Vagina (tissue), 2 donors: ENCODE results near the gene TOMM40L. TPM values are rescaled to one million over a fixed set of nuclear protein-coding genes. Genes with fewer than 3 reads are reported as not detected.

ENCODE experiments used
- DNase-seq, 2 donors: peaks; one replicate each; pipeline ENCODE4 v3.0.0-alpha.2; 2017; ENCODE audit errors: extremely low spot score in 2 of 2
- H3K27ac ChIP-seq: fragments of 200-600 bp; sonication (generic); one replicate; pipeline ENCODE4 v1.5.1; 2019
- H3K27me3 ChIP-seq: fragments of 200-600 bp; sonication (generic); one replicate; pipeline ENCODE4 v1.5.1; 2019
- H3K36me3 ChIP-seq, 2 donors: fragments of 200-600 bp; sonication (generic); one replicate each; pipeline ENCODE4 v1.5.1; 2017 to 2019
- H3K4me1 ChIP-seq: fragments of 200-600 bp; sonication (generic); one replicate; pipeline ENCODE4 v1.5.1; 2019
- H3K4me3 ChIP-seq, 2 donors: fragments of 200-600 bp; sonication (generic); 1 replicate in 1 of 2; 2 replicates in 1 of 2; pipeline ENCODE4 v1.5.1; 2016 to 2019
- H3K9me3 ChIP-seq: fragments of 200-600 bp; sonication (generic); one replicate; pipeline ENCODE4 v1.5.1; 2019
- POLR2A ChIP-seq, 2 donors: fragments of 450-650 bp; IDR thresholded peaks; one replicate each; pipeline ENCODE4 v1.6.1; 2017; ENCODE audit warnings: antibody characterized with exemption in 2 of 2, mild to moderate bottlenecking in 2 of 2, moderate library complexity in 2 of 2
- POLR2AphosphoS5 ChIP-seq, 2 donors: sonication (generic); formaldehyde crosslinking; IDR thresholded peaks; one replicate each; pipeline ENCODE4 v1.9.0; 2017; ENCODE audit warnings: antibody characterized with exemption in 2 of 2, mild to moderate bottlenecking in 2 of 2, low read depth in 1 of 2; ENCODE audit not compliant: insufficient read depth in 1 of 2
- intact Hi-C: fragments of 100-400 bp; cut with DNase I; formaldehyde crosslinking; loops from one replicate; pipeline ENCODE4 v1.15.1; 2023
- total RNA-seq: library from RNA; depleted of rRNA; stranded (reverse); fragments of >200 nt; gene quantifications from one replicate; pipeline ENCODE4 v1.2.3, GENCODE V29; 2016
- TF ChIP-seq, protein P1 (sequence below), 3 experiments: fragments of 450-650 bp in 2 of 3; fragments of 200-600 bp in 1 of 3; sonication (generic) in 1 of 3; IDR thresholded peaks; one replicate each; pipeline ENCODE4 v1.5.1; 2017 to 2019; ENCODE audit warnings: antibody characterized with exemption in 3 of 3, mild to moderate bottlenecking in 2 of 3, moderate library complexity in 2 of 3

Gene TOMM40L
- total RNA-seq = 15.0 TPM

DNA sequence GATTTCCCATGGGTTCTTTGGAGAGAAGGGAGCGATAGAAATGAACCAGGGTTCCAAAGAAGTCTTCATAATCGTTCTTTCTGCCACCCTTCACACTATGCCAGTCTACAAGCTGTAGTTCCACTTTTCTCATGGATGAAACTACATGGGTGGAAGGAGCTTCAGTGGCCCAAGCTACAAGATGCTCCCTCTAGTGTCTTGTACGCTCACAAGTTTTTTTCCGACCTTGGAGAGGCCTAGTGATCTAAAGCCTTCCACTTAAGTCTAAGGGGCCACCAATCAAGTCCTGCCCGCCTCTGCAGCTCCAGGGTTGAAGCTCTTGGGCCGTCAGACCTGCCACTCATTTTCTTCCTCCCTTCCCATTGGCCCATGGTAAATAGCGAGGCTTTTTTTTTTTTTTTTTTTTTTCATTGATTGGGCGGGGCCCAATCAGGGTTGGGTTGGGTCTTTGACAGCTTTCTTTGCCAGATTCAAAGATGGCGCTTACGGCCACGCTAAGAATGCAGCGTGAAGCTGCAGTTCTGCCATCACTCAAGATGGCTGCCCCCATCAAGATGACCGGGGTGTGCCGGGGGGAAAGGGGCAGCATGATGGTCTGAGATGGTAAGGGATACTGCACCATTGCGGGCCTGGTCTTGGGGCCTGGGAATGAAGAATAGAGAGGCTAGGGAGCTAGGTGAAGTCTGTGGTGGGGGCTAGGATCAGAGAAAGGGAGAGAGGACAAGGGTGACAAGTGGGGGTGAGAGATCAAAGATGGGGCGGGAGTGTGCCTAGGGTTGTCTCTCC, at the start of gene TOMM40L:
Gene TOMM40L, plus strand, starts transcription at position 527 of the 786 bp plus-strand sequence. CDS start 430 bp downstream, outside the sequence.
- Histone ChIP-seq H3K27ac (peak within 1 kb of the TSS; percentile 80), H3K4me3 (peak within 1 kb of the TSS; percentile 73 to 88), H3K27me3 (no peaks in the 10 kb centered on the region), H3K4me1 (peaks cover 30% of the 10 kb centered on the region), H3K36me3 (peaks cover 0 to 15% of the 10 kb centered on the region in 2 donors), H3K9me3 (no peaks in the 10 kb centered on the region)
- peak in 1 of 2 donors; percentile 99 for DNase-seq
- TF ChIP-seq POLR2AphosphoS5 (IDR thresholded peaks at IDR 0.05; ENCODE audit: insufficient read depth in 1 of 2, low read depth in 1 of 2) (peak; percentile 48 to 93), POLR2A (IDR thresholded peaks at IDR 0.05) (no peak)
- TF ChIP-seq, protein P1, sequence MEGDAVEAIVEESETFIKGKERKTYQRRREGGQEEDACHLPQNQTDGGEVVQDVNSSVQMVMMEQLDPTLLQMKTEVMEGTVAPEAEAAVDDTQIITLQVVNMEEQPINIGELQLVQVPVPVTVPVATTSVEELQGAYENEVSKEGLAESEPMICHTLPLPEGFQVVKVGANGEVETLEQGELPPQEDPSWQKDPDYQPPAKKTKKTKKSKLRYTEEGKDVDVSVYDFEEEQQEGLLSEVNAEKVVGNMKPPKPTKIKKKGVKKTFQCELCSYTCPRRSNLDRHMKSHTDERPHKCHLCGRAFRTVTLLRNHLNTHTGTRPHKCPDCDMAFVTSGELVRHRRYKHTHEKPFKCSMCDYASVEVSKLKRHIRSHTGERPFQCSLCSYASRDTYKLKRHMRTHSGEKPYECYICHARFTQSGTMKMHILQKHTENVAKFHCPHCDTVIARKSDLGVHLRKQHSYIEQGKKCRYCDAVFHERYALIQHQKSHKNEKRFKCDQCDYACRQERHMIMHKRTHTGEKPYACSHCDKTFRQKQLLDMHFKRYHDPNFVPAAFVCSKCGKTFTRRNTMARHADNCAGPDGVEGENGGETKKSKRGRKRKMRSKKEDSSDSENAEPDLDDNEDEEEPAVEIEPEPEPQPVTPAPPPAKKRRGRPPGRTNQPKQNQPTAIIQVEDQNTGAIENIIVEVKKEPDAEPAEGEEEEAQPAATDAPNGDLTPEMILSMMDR (IDR thresholded peaks at IDR 0.05) = peak in 1 of 3 experiments; percentile 61
- intact Hi-C loops = loop anchor here (5.0 kb wide), 1 partner anchor 157 kb away; no protein-coding TSS in a partner anchor

DNA sequence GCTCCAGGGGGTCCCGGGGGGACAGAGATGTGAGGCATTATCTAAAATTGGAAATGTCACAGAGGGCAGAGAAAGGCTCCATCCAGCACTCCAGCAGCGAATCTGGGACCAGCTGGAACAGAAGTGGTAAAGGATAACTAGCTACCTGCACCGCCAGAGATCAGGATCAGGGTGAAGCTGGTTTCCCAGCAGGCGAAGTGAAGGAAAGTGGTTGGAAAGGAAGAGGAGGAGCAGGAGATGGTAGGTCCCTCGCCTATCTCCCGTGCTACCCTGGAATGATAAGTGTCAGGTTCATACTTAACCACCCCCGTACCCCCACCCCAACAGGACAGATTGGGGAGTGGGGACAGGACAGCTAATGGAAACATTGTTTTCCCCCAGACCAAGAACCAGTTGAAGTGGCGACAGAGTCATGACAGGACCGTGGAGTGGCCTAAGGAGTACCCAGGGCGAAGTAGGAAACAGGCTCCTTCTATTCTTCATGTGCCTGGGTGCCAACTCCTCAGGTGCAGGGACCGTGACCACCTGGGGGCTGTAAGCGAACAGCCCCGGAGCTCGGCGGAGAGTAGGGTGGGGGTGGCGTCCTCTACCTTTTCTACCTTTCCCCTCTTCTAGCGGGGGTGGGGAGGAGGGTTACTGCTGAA, 49.3 kb upstream of the TOMM40L start:
- Histone ChIP-seq H3K36me3 (peaks cover 0 to 26% of the 10 kb centered on the region in 2 donors), H3K4me1 (peaks cover 36% of the 10 kb centered on the region), H3K9me3 (no peaks in the 10 kb centered on the region), H3K27me3 (no peaks in the 10 kb centered on the region), H3K4me3 (peak overlapping the region; percentile 73 to 88), H3K27ac (peak overlapping the region; percentile 92)
- intact Hi-C loops = no loop called here
- TF ChIP-seq POLR2AphosphoS5 (IDR thresholded peaks at IDR 0.05; ENCODE audit: insufficient read depth in 1 of 2, low read depth in 1 of 2) = no peak
- no peak for TF ChIP-seq POLR2A (IDR thresholded peaks at IDR 0.05)
- TF ChIP-seq, protein P1 (IDR thresholded peaks at IDR 0.05) = no peak
- DNase-seq = no peak

DNA sequence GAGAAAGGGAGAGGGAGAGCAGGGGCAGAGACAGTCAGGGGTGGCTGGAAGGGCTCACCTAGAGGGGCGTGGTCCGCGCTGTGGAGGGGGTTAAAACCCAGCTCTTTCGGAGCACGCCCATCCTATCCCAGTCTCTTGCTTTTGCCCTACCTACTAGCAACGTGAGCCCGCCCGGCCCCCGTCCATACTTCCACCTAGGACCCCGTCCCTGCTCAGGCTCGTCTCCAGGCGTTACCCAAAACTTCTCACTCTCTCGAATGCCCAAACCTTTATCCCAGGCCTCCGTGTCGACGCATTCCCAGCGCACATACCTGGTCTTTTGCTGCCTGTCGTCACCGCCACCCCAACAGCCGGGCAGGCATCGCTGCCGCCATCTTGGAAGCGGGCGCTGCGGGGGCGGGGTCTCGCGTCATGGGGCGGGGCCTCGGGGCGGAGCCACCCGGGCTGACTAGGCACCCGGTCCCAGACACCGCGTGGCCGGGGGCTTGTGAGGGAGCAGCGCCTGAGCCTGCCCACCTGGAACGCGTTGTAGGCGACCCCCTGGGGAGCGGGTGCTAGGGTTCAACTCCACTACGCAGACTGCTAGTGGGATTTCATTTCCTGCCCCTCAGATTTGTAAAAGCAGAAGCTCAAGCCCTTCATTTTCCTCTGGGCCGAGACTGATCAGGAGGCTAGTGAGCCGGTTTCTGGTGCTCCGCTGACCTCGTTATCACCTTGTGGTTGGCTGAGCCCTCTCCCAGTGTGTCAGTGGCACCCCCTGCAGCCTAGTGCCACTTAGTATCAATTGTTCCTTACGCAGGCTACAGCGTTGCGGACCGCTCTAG, 48.5 kb upstream of the TOMM40L start, which contains the start of gene B4GALT3:
Gene B4GALT3, minus strand, starts transcription at position 396 of the 824 bp plus-strand sequence. CDS start 1,447 bp downstream, outside the sequence.
- TF ChIP-seq POLR2AphosphoS5 (IDR thresholded peaks at IDR 0.05; ENCODE audit: insufficient read depth in 1 of 2, low read depth in 1 of 2) (peak; percentile 50 to 98), POLR2A (IDR thresholded peaks at IDR 0.05) (peak in 1 of 2 donors; percentile 70)
- TF ChIP-seq, protein P1 (IDR thresholded peaks at IDR 0.05) = no peak
- Histone ChIP-seq H3K27ac (peak within 1 kb of the TSS; percentile 92), H3K27me3 (no peaks in the 10 kb centered on the region), H3K9me3 (no peaks in the 10 kb centered on the region), H3K4me1 (peaks cover 35% of the 10 kb centered on the region), H3K4me3 (peak within 1 kb of the TSS; percentile 73 to 88), H3K36me3 (peaks cover 0 to 19% of the 10 kb centered on the region in 2 donors)
- DNase-seq = no peak
- intact Hi-C loops = no loop called here

DNA sequence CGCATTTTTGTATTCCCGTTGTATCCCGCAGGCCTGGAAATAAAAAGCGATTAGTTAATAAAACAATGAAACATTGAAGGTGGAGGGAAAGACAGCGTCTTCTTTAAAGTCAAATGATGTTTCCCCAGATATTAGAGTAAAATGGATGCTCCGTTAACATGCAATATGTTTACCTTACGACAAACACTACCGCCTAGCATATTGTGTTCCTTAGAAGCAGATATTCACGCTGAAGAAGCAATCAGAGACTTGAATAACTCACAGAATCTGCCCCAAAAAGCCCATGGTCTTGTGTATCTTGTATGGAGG, 48.0 kb upstream of the TOMM40L start:
- no peaks in the 10 kb centered on the region for H3K27me3 ChIP-seq
- H3K4me1 ChIP-seq = peaks cover 34% of the 10 kb centered on the region
- H3K9me3 ChIP-seq = no peaks in the 10 kb centered on the region
- H3K4me3 ChIP-seq = peak overlapping the region; percentile 73 to 88
- intact Hi-C loops = no loop called here
- TF ChIP-seq POLR2AphosphoS5 (IDR thresholded peaks at IDR 0.05; ENCODE audit: insufficient read depth in 1 of 2, low read depth in 1 of 2) (no peak), POLR2A (IDR thresholded peaks at IDR 0.05) (no peak)
- TF ChIP-seq, protein P1 (IDR thresholded peaks at IDR 0.05) = no peak
- peaks cover 0 to 14% of the 10 kb centered on the region in 2 donors for H3K36me3 ChIP-seq
- H3K27ac ChIP-seq = peak overlapping the region; percentile 92
- no peak for DNase-seq
